Measurements from ENCODE around the gene SLC38A9.

SLC38A9 gene

DNA sequence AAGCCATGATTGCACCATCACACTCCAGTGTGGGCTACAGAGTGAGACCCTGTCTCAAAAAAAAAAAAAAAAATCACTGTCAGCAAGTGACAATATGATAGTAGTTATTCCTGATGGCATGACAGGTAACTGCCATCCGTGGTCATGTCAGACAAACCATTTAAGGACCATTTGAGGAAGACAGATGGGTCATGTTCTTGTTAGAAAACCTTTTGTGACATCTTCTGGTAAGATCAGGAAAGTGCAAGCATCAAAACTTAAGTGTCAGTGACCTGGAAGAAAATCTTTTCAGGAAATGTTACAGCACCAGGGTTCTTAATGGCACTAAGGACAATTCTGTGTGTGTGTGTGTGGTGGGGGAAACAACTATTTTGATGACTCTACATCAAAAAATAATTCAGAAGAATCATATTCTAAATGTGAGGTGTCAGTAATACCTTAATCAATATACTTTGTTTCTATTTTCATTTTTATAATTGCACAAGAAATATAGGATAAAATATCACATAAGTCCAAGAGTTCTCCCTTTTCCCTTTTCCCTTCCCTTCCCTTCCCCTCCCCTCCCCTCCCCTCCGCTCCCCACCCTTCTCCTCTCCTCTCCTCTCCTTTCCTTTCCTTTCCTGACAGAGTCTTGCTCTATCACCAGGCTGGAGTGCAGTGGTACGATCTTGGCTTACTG lies 17.8 kb downstream of the SLC38A9 start:
- DNase-seq (ENCODE audit: insufficient read length, low spot score) (no peak), FAIRE-seq (peak; percentile 68)
- TF ChIP-seq, protein P1, sequence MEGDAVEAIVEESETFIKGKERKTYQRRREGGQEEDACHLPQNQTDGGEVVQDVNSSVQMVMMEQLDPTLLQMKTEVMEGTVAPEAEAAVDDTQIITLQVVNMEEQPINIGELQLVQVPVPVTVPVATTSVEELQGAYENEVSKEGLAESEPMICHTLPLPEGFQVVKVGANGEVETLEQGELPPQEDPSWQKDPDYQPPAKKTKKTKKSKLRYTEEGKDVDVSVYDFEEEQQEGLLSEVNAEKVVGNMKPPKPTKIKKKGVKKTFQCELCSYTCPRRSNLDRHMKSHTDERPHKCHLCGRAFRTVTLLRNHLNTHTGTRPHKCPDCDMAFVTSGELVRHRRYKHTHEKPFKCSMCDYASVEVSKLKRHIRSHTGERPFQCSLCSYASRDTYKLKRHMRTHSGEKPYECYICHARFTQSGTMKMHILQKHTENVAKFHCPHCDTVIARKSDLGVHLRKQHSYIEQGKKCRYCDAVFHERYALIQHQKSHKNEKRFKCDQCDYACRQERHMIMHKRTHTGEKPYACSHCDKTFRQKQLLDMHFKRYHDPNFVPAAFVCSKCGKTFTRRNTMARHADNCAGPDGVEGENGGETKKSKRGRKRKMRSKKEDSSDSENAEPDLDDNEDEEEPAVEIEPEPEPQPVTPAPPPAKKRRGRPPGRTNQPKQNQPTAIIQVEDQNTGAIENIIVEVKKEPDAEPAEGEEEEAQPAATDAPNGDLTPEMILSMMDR (IDR thresholded peaks at IDR 0.05; ENCODE audit: insufficient read depth, missing control alignments), result peak; percentile 42

DNA sequence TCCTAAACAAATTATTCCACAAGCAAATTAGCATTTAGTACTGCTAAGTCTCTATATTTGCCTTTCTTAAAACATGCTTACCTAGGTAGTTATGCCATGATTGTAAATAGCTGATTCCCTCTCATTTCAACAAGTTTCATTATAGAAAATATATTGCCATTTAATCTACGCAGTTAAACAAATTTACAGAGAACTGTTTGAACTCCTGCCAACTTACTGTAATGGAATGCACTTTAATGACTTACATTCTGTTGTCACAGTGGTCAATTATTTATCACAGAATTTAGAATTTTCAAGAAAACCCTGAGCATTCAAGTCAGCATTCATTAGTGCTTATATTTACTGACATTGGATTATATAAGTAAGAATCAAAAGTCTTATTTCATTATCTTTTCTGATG lies 19.6 kb downstream of the SLC38A9 start:
- peak; percentile 60 for FAIRE-seq
- TF ChIP-seq, protein P1 (IDR thresholded peaks at IDR 0.05; ENCODE audit: insufficient read depth, missing control alignments), result no peak

DNA sequence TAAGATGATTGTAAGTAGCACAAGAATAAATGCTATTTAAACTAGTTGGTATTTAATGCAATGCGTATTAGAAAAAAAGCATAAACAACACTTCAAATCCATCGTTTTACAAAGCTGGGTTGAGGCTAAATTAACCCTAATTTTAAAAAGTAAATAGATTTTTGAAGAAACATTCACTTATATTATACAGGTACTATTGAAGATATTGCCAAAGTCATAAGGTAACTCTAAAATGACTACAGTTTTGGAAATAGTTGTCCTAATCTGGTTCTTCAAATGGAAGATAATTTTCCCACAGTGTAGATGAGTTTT lies 20.1 kb downstream of the SLC38A9 start:
- no peak for FAIRE-seq

More for the DNA sequence above, 19.6 kb downstream of the SLC38A9 start:
- DNase-seq (ENCODE audit: insufficient read length, low spot score), result no peak

DNA sequence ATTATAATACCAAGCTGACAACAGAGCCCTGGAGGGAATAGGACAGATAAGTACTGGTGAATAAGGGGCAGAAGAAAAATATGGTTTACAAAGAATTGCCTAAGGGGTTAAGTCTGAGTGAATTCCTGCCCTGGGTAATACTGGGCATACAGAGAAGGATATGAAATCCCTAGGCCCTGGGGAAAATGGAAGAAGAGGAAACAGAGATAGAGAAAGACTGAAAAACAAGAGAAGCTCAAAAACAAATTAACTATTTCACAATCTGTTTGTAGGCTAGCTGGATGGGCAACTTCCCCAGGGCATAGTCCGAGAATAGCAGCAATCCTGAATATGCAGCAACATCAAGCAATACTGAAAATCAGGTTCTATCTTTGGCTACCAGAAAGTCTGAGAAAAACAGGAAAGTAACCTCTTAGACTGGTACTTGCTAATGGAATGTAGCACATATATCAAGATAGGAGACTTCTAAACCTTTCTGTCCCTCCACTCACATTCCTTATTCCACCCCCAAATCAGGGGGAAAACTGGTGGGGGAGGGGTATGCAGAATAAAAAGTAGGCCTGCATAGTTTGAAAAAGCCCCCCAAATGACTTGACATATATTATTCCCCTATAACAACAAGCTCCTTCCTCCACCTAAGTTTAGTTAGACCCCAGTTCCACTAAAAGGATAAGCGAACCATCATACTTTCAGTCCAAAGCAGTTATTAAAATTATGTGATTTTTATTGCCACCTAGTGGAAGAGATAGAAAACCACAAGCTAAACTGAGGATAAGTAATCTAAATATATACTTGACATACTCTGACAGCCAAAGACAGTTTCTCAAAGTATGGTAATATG lies 20.6 kb downstream of the SLC38A9 start:
- FAIRE-seq (peak; percentile 71), DNase-seq (ENCODE audit: insufficient read length, low spot score) (no peak)
- TF ChIP-seq, protein P1 (IDR thresholded peaks at IDR 0.05; ENCODE audit: insufficient read depth, missing control alignments), result peak; percentile 59

More for the DNA sequence above, 20.1 kb downstream of the SLC38A9 start:
- no peak for DNase-seq (ENCODE audit: insufficient read length, low spot score)
- TF ChIP-seq, protein P1 (IDR thresholded peaks at IDR 0.05; ENCODE audit: insufficient read depth, missing control alignments), result no peak

DNA sequence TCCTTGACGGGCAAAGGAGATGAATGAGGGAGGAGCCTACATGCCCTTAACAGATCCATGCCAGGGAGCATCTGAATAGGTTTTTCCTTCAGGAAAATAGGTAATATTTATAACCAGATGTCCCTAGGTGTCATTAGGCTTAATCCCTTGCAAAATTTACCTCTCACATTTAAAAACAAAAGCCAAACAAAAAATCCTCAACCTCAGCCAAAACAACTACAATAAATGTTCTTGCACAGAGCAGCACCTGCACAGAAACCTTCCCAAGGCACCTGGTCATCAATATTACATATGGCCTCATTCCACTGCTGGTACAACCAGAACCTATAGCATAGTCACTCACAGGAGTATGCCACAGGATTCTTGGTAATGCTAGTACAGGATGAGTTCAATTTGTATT lies 30.1 kb downstream of the SLC38A9 start:
- TF ChIP-seq, protein P1 (IDR thresholded peaks at IDR 0.05; ENCODE audit: insufficient read depth, missing control alignments), result no peak
- FAIRE-seq (no peak), DNase-seq (ENCODE audit: insufficient read length, low spot score) (no peak)

DNA sequence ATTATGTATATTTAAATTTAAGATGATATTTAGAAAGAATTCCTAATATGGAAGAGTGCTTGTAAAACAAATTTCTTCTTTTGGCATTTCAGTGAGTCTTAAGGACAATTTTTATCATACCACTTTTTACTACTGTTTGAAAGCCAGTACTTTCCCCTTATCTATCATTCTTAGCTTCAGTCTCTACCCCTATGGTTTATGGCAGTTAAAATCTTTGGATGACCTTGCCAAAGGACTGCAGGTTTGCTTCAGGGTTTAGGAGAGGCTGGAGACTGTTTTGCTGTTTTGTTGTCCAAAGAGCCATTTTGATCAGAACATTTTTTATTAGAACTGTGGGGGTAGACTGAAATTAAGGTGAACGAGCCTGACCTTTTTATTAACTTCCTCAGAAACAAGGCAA lies 30.8 kb downstream of the SLC38A9 start:
- no peak for FAIRE-seq
- DNase-seq (ENCODE audit: insufficient read length, low spot score), result no peak
- TF ChIP-seq, protein P1 (IDR thresholded peaks at IDR 0.05; ENCODE audit: insufficient read depth, missing control alignments), result no peak

DNA sequence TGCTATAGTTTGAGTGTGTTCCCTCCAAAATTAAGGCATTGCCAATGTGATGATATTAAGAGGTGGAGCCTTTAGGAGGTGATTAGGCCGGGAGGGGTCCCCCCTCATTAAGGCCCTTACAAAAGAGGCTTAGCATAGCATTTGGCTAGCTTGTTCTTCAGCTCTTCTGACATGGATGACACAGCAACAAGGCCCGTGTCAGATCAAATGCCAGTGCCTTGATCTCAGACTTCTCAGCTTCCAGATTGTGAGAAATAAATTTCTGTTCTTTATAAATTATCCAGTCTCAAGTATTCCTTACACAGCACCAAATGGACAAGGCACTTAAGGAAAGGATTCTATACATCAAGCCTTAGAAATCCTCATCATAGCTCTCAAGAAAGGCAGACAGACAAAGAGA lies 31.8 kb downstream of the SLC38A9 start:
- no peak for DNase-seq (ENCODE audit: insufficient read length, low spot score)
- FAIRE-seq, result peak; percentile 77
- TF ChIP-seq, protein P1 (IDR thresholded peaks at IDR 0.05; ENCODE audit: insufficient read depth, missing control alignments), result no peak

Measured in D721Med (cell line).